ENCODE measurements around the gene DDX6.
"Not testable (repeated sequence)": the region's sequence is repeated elsewhere in the genome, so short reads cannot be mapped to it uniquely, and the experiment has no call there.

The DDX6 gene

GRCh38 chr11:118717733-118718132 is 73.2 kb downstream of the DDX6 start:
- not testable (repeated sequence) for DNase-seq; H3K4me1 ChIP-seq (ENCODE audit: insufficient read depth, low read length); H3K4me2 ChIP-seq (ENCODE audit: insufficient read depth, low read length); H3K4me3 ChIP-seq (ENCODE audit: low read depth in 1 of 2, low read length in 2 of 2); ATAC-seq (ENCODE audit: insufficient read depth, low read depth); H3K79me2 ChIP-seq (ENCODE audit: insufficient read depth, low read length); H4K20me1 ChIP-seq (ENCODE audit: insufficient read depth, low read length); H3K36me3 ChIP-seq (ENCODE audit: insufficient read depth, low read length); H3K27ac ChIP-seq (ENCODE audit: low read length); H3K27me3 ChIP-seq (ENCODE audit: insufficient read depth, low read length, poor library complexity); H3K9me3 ChIP-seq (ENCODE audit: insufficient read depth, low read length, severe bottlenecking); H2AFZ ChIP-seq (ENCODE audit: low read depth, low read length); H3K9ac ChIP-seq (ENCODE audit: low read depth, low read length)

GRCh38 chr11:118717221-118717620 is 73.7 kb downstream of the DDX6 start:
- not testable (repeated sequence) for H3K4me1 ChIP-seq (ENCODE audit: insufficient read depth, low read length)

GRCh38 chr11:118715837-118716260 is 75.1 kb downstream of the DDX6 start:
- no peaks in the 10 kb centered on the region for H3K79me2 ChIP-seq (ENCODE audit: insufficient read depth, low read length)
- H3K9me3 ChIP-seq (ENCODE audit: insufficient read depth, low read length, severe bottlenecking) = no peaks in the 10 kb centered on the region
- TF ChIP-seq CTCF (IDR thresholded peaks at IDR 0.05; ENCODE audit: borderline replicate concordance, extremely low read depth, low read length, poor library complexity, severe bottlenecking) (no peak), EZH2 (IDR thresholded peaks at IDR 0.05; ENCODE audit: borderline replicate concordance, low read depth, low read length, severe bottlenecking) (no peak)
- H3K9ac ChIP-seq (ENCODE audit: low read depth, low read length) = no peak overlapping the region
- no peak overlapping the region for H3K27ac ChIP-seq (ENCODE audit: low read length)
- no peak overlapping the region for H3K4me2 ChIP-seq (ENCODE audit: insufficient read depth, low read length)
- ATAC-seq (ENCODE audit: insufficient read depth, low read depth) = no peak
- H2AFZ ChIP-seq (ENCODE audit: low read depth, low read length) = no peak overlapping the region
- H3K4me3 ChIP-seq (ENCODE audit: low read depth in 1 of 2, low read length in 2 of 2) = no peak overlapping the region
- no peaks in the 10 kb centered on the region for H3K27me3 ChIP-seq (ENCODE audit: insufficient read depth, low read length, poor library complexity)
- no peaks in the 10 kb centered on the region for H3K36me3 ChIP-seq (ENCODE audit: insufficient read depth, low read length)
- H4K20me1 ChIP-seq (ENCODE audit: insufficient read depth, low read length) = no peaks in the 10 kb centered on the region
- no peak for DNase-seq
- no peaks in the 10 kb centered on the region for H3K4me1 ChIP-seq (ENCODE audit: insufficient read depth, low read length)

More at GRCh38 chr11:118717221-118717620, 73.7 kb downstream of the DDX6 start:
- not testable (repeated sequence) for ATAC-seq (ENCODE audit: insufficient read depth, low read depth); H3K27me3 ChIP-seq (ENCODE audit: insufficient read depth, low read length, poor library complexity); H3K36me3 ChIP-seq (ENCODE audit: insufficient read depth, low read length); H3K4me2 ChIP-seq (ENCODE audit: insufficient read depth, low read length); H3K27ac ChIP-seq (ENCODE audit: low read length); H2AFZ ChIP-seq (ENCODE audit: low read depth, low read length); H3K4me3 ChIP-seq (ENCODE audit: low read depth in 1 of 2, low read length in 2 of 2); H3K9ac ChIP-seq (ENCODE audit: low read depth, low read length); DNase-seq; H3K79me2 ChIP-seq (ENCODE audit: insufficient read depth, low read length); H3K9me3 ChIP-seq (ENCODE audit: insufficient read depth, low read length, severe bottlenecking); H4K20me1 ChIP-seq (ENCODE audit: insufficient read depth, low read length)

GRCh38 chr11:118715245-118715831 is 75.6 kb downstream of the DDX6 start:
- DNase-seq (no peak), ATAC-seq (ENCODE audit: insufficient read depth, low read depth) (no peak)
- Histone ChIP-seq H3K27me3 (ENCODE audit: insufficient read depth, low read length, poor library complexity) (no peaks in the 10 kb centered on the region), H3K9ac (ENCODE audit: low read depth, low read length) (no peak overlapping the region), H3K79me2 (ENCODE audit: insufficient read depth, low read length) (no peaks in the 10 kb centered on the region), H3K4me3 (ENCODE audit: low read depth in 1 of 2, low read length in 2 of 2) (no peak overlapping the region), H2AFZ (ENCODE audit: low read depth, low read length) (no peak overlapping the region), H3K36me3 (ENCODE audit: insufficient read depth, low read length) (no peaks in the 10 kb centered on the region), H3K9me3 (ENCODE audit: insufficient read depth, low read length, severe bottlenecking) (no peaks in the 10 kb centered on the region), H3K27ac (ENCODE audit: low read length) (no peak overlapping the region), H3K4me1 (ENCODE audit: insufficient read depth, low read length) (no peaks in the 10 kb centered on the region), H4K20me1 (ENCODE audit: insufficient read depth, low read length) (no peaks in the 10 kb centered on the region), H3K4me2 (ENCODE audit: insufficient read depth, low read length) (no peak overlapping the region)
- TF ChIP-seq CTCF (IDR thresholded peaks at IDR 0.05; ENCODE audit: borderline replicate concordance, extremely low read depth, low read length, poor library complexity, severe bottlenecking) = no peak
- no peak for TF ChIP-seq EZH2 (IDR thresholded peaks at IDR 0.05; ENCODE audit: borderline replicate concordance, low read depth, low read length, severe bottlenecking)

All from DND-41 (cell line).